Testis (tissue), 3 donors: ENCODE measurements around the gene PDRG1. TPM values are rescaled to one million over a fixed set of nuclear protein-coding genes. Genes with fewer than 3 reads are reported as not detected.

Experiments used
- DNase-seq: peaks from one replicate; pipeline ENCODE4 v3.0.0-alpha.2; 2019
- H3K27ac ChIP-seq, 2 donors: fragments of 200-600 bp; sonication (generic); one replicate each; pipeline ENCODE4 v1.5.1; 2019
- H3K27me3 ChIP-seq: fragments of 200-600 bp; sonication (generic); one replicate; pipeline ENCODE4 v1.5.1; 2019
- H3K36me3 ChIP-seq: fragments of 200-600 bp; sonication (generic); one replicate; pipeline ENCODE4 v1.5.1; 2017; ENCODE audit warnings: low read depth; ENCODE audit errors: missing control alignments
- H3K4me1 ChIP-seq: fragments of 200-600 bp; sonication (generic); one replicate; pipeline ENCODE4 v1.5.1; 2019
- H3K4me3 ChIP-seq, 2 donors: fragments of 200-600 bp; sonication (generic); one replicate each; pipeline ENCODE4 v1.5.1; 2017 to 2019
- H3K9me3 ChIP-seq: fragments of 200-600 bp; sonication (generic); one replicate; pipeline ENCODE4 v1.5.1; 2017
- CTCF ChIP-seq, 3 experiments: fragments of 450-650 bp in 2 of 3; fragments of 200-600 bp in 1 of 3; sonication (generic) in 1 of 3; IDR thresholded peaks; one replicate each; pipeline ENCODE4 v1.5.1; 2016 to 2019; ENCODE audit warnings: antibody characterized with exemption in 3 of 3, mild to moderate bottlenecking in 2 of 3, moderate library complexity in 1 of 3
- POLR2A ChIP-seq: fragments of 450-650 bp; IDR thresholded peaks from one replicate; pipeline ENCODE4 v1.6.1; 2017; ENCODE audit warnings: antibody characterized with exemption, mild to moderate bottlenecking, moderate library complexity
- WGBS, 2 donors: methylation state at CpG; one replicate each; pipeline ENCODE4 v1.1.5; 2018; 5-methylcytosine and 5-hydroxymethylcytosine counted together
- intact Hi-C: fragments of 100-400 bp; cut with DNase I; formaldehyde crosslinking; loops from one replicate; pipeline ENCODE4 v1.15.1; 2023; ENCODE audit warnings: low total_unique reads
- polyA plus RNA-seq: library from polyadenylated mRNA; stranded (reverse); fragments of 350-450 nt; fragmentation: Illumina TruSeq; extraction: RNeasy Lipid Tissue Mini Kit (QIAGEN cat#74804); gene quantifications from one replicate; pipeline ENCODE4 v1.2.3, GENCODE V29; 2014; ENCODE audit warnings: low read depth, low replicate concordance; ENCODE audit not compliant: insufficient read depth
- total RNA-seq, 2 donors: library from RNA; depleted of rRNA; stranded (reverse); fragments of >200 nt; gene quantifications; one replicate each; pipeline ENCODE4 v1.2.3, GENCODE V29; 2016

PDRG1 gene
- total and polyA plus RNA-seq, 3 donors from 2014 or later = 27.0 to 70.1 (median 37.5) TPM

- intact Hi-C loops = no loop called here
- DNase-seq = no peak
- no peak for TF ChIP-seq CTCF (IDR thresholded peaks at IDR 0.05)
- TF ChIP-seq POLR2A = no peak
- no peak overlapping the region for H3K4me3 ChIP-seq
- peaks cover 7% of the 10 kb centered on the region for H3K4me1 ChIP-seq
- H3K9me3 ChIP-seq = no peaks in the 10 kb centered on the region
- no peak overlapping the region for H3K27ac ChIP-seq
- WGBS, 2 donors = 77 to 91% methylated on average over 4 to 15 of the region's 15 CpGs
- no peaks in the 10 kb centered on the region for H3K27me3 ChIP-seq
- no peaks in the 10 kb centered on the region for H3K36me3 ChIP-seq
These were observed 38.3 kb downstream of the PDRG1 start for GRCh38 chr20:31913431-31914157.

- DNase-seq = no peak
- no peaks in the 10 kb centered on the region for H3K36me3 ChIP-seq
- intact Hi-C loops = no loop called here
- H3K9me3 ChIP-seq = no peaks in the 10 kb centered on the region
- 93 to 97% methylated on average over 4 of the region's 4 CpGs for WGBS, 2 donors
- no peaks in the 10 kb centered on the region for H3K4me1 ChIP-seq
- no peak overlapping the region for H3K4me3 ChIP-seq
- TF ChIP-seq POLR2A (no peak), CTCF (IDR thresholded peaks at IDR 0.05) (no peak)
- H3K27ac ChIP-seq = no peak overlapping the region
- H3K27me3 ChIP-seq = no peaks in the 10 kb centered on the region
These were observed 41.6 kb downstream of the PDRG1 start for GRCh38 chr20:31910071-31910803.

GRCh38 chr20:31909253-31910070 is 42.4 kb downstream of the PDRG1 start:
- Histone ChIP-seq H3K27ac (no peak overlapping the region), H3K36me3 (no peaks in the 10 kb centered on the region), H3K4me1 (no peaks in the 10 kb centered on the region), H3K9me3 (no peaks in the 10 kb centered on the region), H3K4me3 (no peak overlapping the region), H3K27me3 (no peaks in the 10 kb centered on the region)
- WGBS, 2 donors = 87 to 95% methylated on average over 15 to 17 of the region's 17 CpGs
- DNase-seq = no peak
- intact Hi-C loops = no loop called here
- no peak for TF ChIP-seq POLR2A
- no peak for TF ChIP-seq CTCF (IDR thresholded peaks at IDR 0.05)

- no peaks in the 10 kb centered on the region for H3K27me3 ChIP-seq
- DNase-seq = no peak
- no peaks in the 10 kb centered on the region for H3K9me3 ChIP-seq
- no peaks in the 10 kb centered on the region for H3K4me1 ChIP-seq
- no peaks in the 10 kb centered on the region for H3K36me3 ChIP-seq
- no peak overlapping the region for H3K4me3 ChIP-seq
- no peak for TF ChIP-seq CTCF (IDR thresholded peaks at IDR 0.05)
- TF ChIP-seq POLR2A = no peak
- H3K27ac ChIP-seq = no peak overlapping the region
- WGBS, 2 donors = 87 to 94% methylated on average over 11 of the region's 11 CpGs
- intact Hi-C loops = no loop called here
These were observed 43.4 kb downstream of the PDRG1 start for GRCh38 chr20:31908424-31908823.
